ENCODE results near the gene DNHD1. TPM values are rescaled to one million over a fixed set of nuclear protein-coding genes. Genes with fewer than 3 reads are reported as not detected.

Gene DNHD1
- total and polyA plus RNA-seq, 9 of the 15 experiments (the other 6 are each of a cell fraction or from before 2014, with no cell fraction given) = 0.82 to 9.7 (median 3.8) TPM

GRCh38 chr11:6489306-6489705, 7.8 kb upstream of the DNHD1 start:
- no peak overlapping the region for H3K9ac ChIP-seq (ENCODE audit: insufficient read depth in 1 of 2, low read depth in 2 of 2, low read length in 2 of 2)
- no peaks in the 10 kb centered on the region for H3K27me3 ChIP-seq (ENCODE audit: control insufficient read depth in 2 of 2, insufficient read depth in 2 of 2, low read length in 2 of 2)
- no peak for ATAC-seq
- no TSS peak for BruUV-seq (replicated peaks)
- 0 out of 3 replicates have a peak, but pooled peaks cover 4% of the 10 kb centered on the region for H3K79me2 ChIP-seq (ENCODE audit: control insufficient read depth, insufficient read depth, low read length)
- FAIRE-seq = no peak
- no peak overlapping the region for H2AFZ ChIP-seq (ENCODE audit: low read depth, low read length)
- no peak overlapping the region for H3K27ac ChIP-seq (ENCODE audit: extremely low read depth, low read depth, low read length)
- ChIA-PET POLR2A (interaction anchor here (1.0 to 4.9 kb wide), 2 partner anchors 10 to 111 kb away, joined by 3 to 33 read pairs; partner anchors contain the start of gene DNHD1), CTCF (ENCODE audit: low intra/inter-chr PET ratio) (no interaction called here)
- no peak overlapping the region for H3K4me3 ChIP-seq
- H3K4me2 ChIP-seq (ENCODE audit: insufficient read depth, low read length) = no peak overlapping the region
- no peaks in the 10 kb centered on the region for H4K20me1 ChIP-seq (replicated peaks; ENCODE audit: control insufficient read depth, insufficient read depth, low read length)
- no peaks in the 10 kb centered on the region for H3K9me3 ChIP-seq (replicated peaks; ENCODE audit: control insufficient read depth, insufficient read depth, low read depth, low read length)
- H3K36me3 ChIP-seq (ENCODE audit: control insufficient read depth, insufficient read depth, low read length) = peaks cover 75% of the 10 kb centered on the region
- no peak for DNase-seq (ENCODE audit: extremely low read depth in 1 of 4, low spot score in 3 of 4)
- no peaks in the 10 kb centered on the region for H3K9me1 ChIP-seq (ENCODE audit: control insufficient read depth, insufficient read depth, low read length)
- intact Hi-C loops (cut with micrococcal nuclease) = no loop called here
- in situ Hi-C loops (cut with MboI) = no loop called here
- WGBS (ENCODE audit: insufficient coverage, low coverage, missing lambda C conversion rate) = 72% methylated on average over 4 of the region's 4 CpGs
- no peaks in the 10 kb centered on the region; a peak in 1 of 5 replicates for H3K4me1 ChIP-seq (replicated peaks in 1 of 2; ENCODE audit: control insufficient read depth in 2 of 2, insufficient read depth in 2 of 2, low read length in 2 of 2)
- TF ChIP-seq ILF3 (IDR thresholded peaks at IDR 0.05; ENCODE audit: borderline replicate concordance) = no peak
- no peak for TF ChIP-seq CUX1 (CRISPR knock-in tag; IDR thresholded peaks at IDR 0.05)
- TF ChIP-seq FOS (IDR thresholded peaks at IDR 0.05; ENCODE audit: extremely low read depth, insufficient read length) = no peak
- TF ChIP-seq SIRT6 (IDR thresholded peaks at IDR 0.05; ENCODE audit: low read depth, low read length) = no peak
- no peak for TF ChIP-seq ZNF140 (CRISPR knock-in tag; IDR thresholded peaks at IDR 0.05)
- TF ChIP-seq, protein P1, sequence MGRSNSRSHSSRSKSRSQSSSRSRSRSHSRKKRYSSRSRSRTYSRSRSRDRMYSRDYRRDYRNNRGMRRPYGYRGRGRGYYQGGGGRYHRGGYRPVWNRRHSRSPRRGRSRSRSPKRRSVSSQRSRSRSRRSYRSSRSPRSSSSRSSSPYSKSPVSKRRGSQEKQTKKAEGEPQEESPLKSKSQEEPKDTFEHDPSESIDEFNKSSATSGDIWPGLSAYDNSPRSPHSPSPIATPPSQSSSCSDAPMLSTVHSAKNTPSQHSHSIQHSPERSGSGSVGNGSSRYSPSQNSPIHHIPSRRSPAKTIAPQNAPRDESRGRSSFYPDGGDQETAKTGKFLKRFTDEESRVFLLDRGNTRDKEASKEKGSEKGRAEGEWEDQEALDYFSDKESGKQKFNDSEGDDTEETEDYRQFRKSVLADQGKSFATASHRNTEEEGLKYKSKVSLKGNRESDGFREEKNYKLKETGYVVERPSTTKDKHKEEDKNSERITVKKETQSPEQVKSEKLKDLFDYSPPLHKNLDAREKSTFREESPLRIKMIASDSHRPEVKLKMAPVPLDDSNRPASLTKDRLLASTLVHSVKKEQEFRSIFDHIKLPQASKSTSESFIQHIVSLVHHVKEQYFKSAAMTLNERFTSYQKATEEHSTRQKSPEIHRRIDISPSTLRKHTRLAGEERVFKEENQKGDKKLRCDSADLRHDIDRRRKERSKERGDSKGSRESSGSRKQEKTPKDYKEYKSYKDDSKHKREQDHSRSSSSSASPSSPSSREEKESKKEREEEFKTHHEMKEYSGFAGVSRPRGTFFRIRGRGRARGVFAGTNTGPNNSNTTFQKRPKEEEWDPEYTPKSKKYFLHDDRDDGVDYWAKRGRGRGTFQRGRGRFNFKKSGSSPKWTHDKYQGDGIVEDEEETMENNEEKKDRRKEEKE (IDR thresholded peaks at IDR 0.05; ENCODE audit: borderline replicate concordance in 1 of 2, control insufficient read depth in 1 of 2, low read depth in 2 of 2, low read length in 1 of 2) = no peak
- TF ChIP-seq SP1 (CRISPR knock-in tag; IDR thresholded peaks at IDR 0.05) = no peak
- TF ChIP-seq THRAP3 (IDR thresholded peaks at IDR 0.05; ENCODE audit: borderline replicate concordance) = no peak
- TF ChIP-seq SAP30 (IDR thresholded peaks at IDR 0.05; ENCODE audit: borderline replicate concordance, insufficient read depth, low read depth, low read length, poor library complexity, severe bottlenecking) = no peak
- TF ChIP-seq TRIM24 (IDR thresholded peaks at IDR 0.05) = no peak
- no peak for TF ChIP-seq DNMT1 (IDR thresholded peaks at IDR 0.05)
- no peak for TF ChIP-seq NFATC3 (IDR thresholded peaks at IDR 0.05)
- TF ChIP-seq SMARCE1 (IDR thresholded peaks at IDR 0.05) = no peak
- TF ChIP-seq FOXM1 (IDR thresholded peaks at IDR 0.05; ENCODE audit: low read depth) = no peak
- TF ChIP-seq FOXM1 (CRISPR knock-in tag; IDR thresholded peaks at IDR 0.05; ENCODE audit: low read depth) = no peak
- no peak for TF ChIP-seq SRSF7 (optimal IDR thresholded peaks at IDR 0.05; ENCODE audit: low read depth, low read length)
- no peak for TF ChIP-seq NBN (IDR thresholded peaks at IDR 0.05; ENCODE audit: low read depth)
